HepG2 (cell line): ENCODE data around the gene PTPRE. TPM values are rescaled to one million over a fixed set of nuclear protein-coding genes. Genes with fewer than 3 reads are reported as not detected.

Experiments used
- ATAC-seq: fragments of 200-7000 bp; cut with Tn5 transposase; 3 replicates; pipeline ENCODE4 v1.9.1; 2020; ENCODE audit warnings: mild to moderate bottlenecking, moderate library complexity
- BruUV-seq: library from RNA; stranded (reverse); fragments of 400-500 nt; replicated peaks from 2 replicates; lab custom pipeline; 2021; lab: Mats Ljungman, UMichigan
- CTCF ChIA-PET: fragments of 300-600 bp; formaldehyde crosslinking; extraction: SDS; loops from one replicate; lab custom pipeline; 2021; ENCODE audit warnings: low total read pairs, inconsistent platforms, low intra/inter-chr PET ratio; lab: Yijun Ruan, JAX
- POLR2A ChIA-PET: fragments of 350-600 bp; sonication (Branson Sonifier 250); formaldehyde crosslinking; loops from one replicate; lab custom pipeline; 2020; ENCODE audit warnings: antibody characterized with exemption, inconsistent platforms; lab: Yijun Ruan, JAX
- DNase-seq: peaks from one replicate; pipeline ENCODE4 v3.0.0-alpha.2; 2015; ENCODE audit warnings: low spot score
- FAIRE-seq: peaks from 3 replicates; lab custom pipeline; 2011; peaks lifted over from hg19 to GRCh38; lab: Jason Lieb, UNC
- H2AFZ ChIP-seq: one replicate; pipeline ENCODE4 v1.6.1; 2011; ENCODE audit warnings: low read length, inconsistent platforms
- H3K27ac ChIP-seq: fragments of 300-600 bp; 3 replicates; pipeline ENCODE4 v1.8.0; 2011; ENCODE audit warnings: mixed run types, mild to moderate bottlenecking, mixed read lengths, low read length, inconsistent platforms; ENCODE audit not compliant: insufficient read depth; ENCODE audit errors: extremely low read length
- H3K27me3 ChIP-seq, 2 experiments: fragments of 200-600 bp in 1 of 2; 2 replicates in 1 of 2; 3 replicates in 1 of 2; pipeline versions ENCODE4 v1.6.0 to v1.8.0; 2011; ENCODE audit warnings: low read length in 2 of 2, mild to moderate bottlenecking in 2 of 2, moderate library complexity in 2 of 2, inconsistent platforms in 1 of 2; ENCODE audit not compliant: insufficient read depth in 2 of 2, control insufficient read depth in 1 of 2
- H3K36me3 ChIP-seq, 2 experiments: fragments of 200-600 bp in 1 of 2; replicated peaks in 1 of 2; 2 replicates in 1 of 2; 3 replicates in 1 of 2; pipeline versions ENCODE4 v1.5.1 to v1.8.0; 2011; ENCODE audit warnings: low read length in 2 of 2, inconsistent platforms in 1 of 2; ENCODE audit not compliant: insufficient read depth in 2 of 2, control insufficient read depth in 1 of 2
- H3K4me1 ChIP-seq: 2 replicates; pipeline ENCODE4 v1.5.1; 2012; ENCODE audit warnings: low read length, inconsistent platforms; ENCODE audit not compliant: insufficient read depth
- H3K4me2 ChIP-seq: 2 replicates; pipeline ENCODE4 v1.6.0; 2011; ENCODE audit warnings: low read depth, low read length, inconsistent platforms
- H3K4me3 ChIP-seq, 3 experiments: fragments of 200-600 bp in 1 of 3; sonication (generic), shearing (Covaris generic) in 1 of 3; replicated peaks in 1 of 3; 2 replicates each; pipeline ENCODE4 v1.5.1; 2011 to 2016; ENCODE audit warnings: low read length in 3 of 3, inconsistent platforms in 2 of 3, low read depth in 2 of 3, mild to moderate bottlenecking in 2 of 3, control low read depth in 1 of 3, mixed read lengths in 1 of 3; ENCODE audit not compliant: insufficient read depth in 1 of 3
- H3K79me2 ChIP-seq: one replicate; pipeline ENCODE4 v1.6.1; 2011; ENCODE audit warnings: low read length, inconsistent platforms; ENCODE audit not compliant: insufficient read depth
- H3K9ac ChIP-seq: 2 replicates; pipeline ENCODE4 v1.6.0; 2011; ENCODE audit warnings: mild to moderate bottlenecking, low read depth, low read length, inconsistent platforms; ENCODE audit not compliant: insufficient read depth
- H3K9me3 ChIP-seq: 2 replicates; pipeline ENCODE4 v1.5.1; 2012; ENCODE audit warnings: mild to moderate bottlenecking, low read length
- H4K20me1 ChIP-seq: 2 replicates; pipeline ENCODE4 v1.6.0; 2011; ENCODE audit warnings: inconsistent platforms, mild to moderate bottlenecking, low read length, moderate library complexity; ENCODE audit not compliant: insufficient read depth
- AHR ChIP-seq: IDR thresholded peaks from 2 replicates; pipeline ENCODE4 v1.6.1; 2018; ENCODE audit warnings: missing genetic modification reagents, missing compliant biosample characterization
- ETV5 ChIP-seq: IDR thresholded peaks from 2 replicates; pipeline ENCODE4 v1.6.1; 2018; ENCODE audit warnings: missing biosample characterization, missing genetic modification reagents, inconsistent platforms, borderline replicate concordance
- FOSL1 ChIP-seq: sonication (generic); formaldehyde crosslinking; IDR thresholded peaks from 2 replicates; pipeline ENCODE4 v1.9.0; 2021; ENCODE audit warnings: missing genetic modification reagents, borderline replicate concordance
- IRF9 ChIP-seq: sonication (generic); formaldehyde crosslinking; IDR thresholded peaks from 2 replicates; pipeline ENCODE4 v1.8.0; 2022; ENCODE audit warnings: missing genetic modification reagents, mild to moderate bottlenecking, borderline replicate concordance
- ISL2 ChIP-seq: sonication (generic); formaldehyde crosslinking; IDR thresholded peaks from 2 replicates; pipeline ENCODE4 v1.5.0; 2020; ENCODE audit warnings: missing genetic modification reagents
- MAF1 ChIP-seq: sonication (generic); formaldehyde crosslinking; IDR thresholded peaks from 2 replicates; pipeline ENCODE4 v1.5.0; 2020; ENCODE audit warnings: missing genetic modification reagents, borderline replicate concordance
- SALL2 ChIP-seq: sonication (generic); formaldehyde crosslinking; IDR thresholded peaks from 2 replicates; pipeline ENCODE4 v1.8.1; 2023; ENCODE audit warnings: mild to moderate bottlenecking, missing genetic modification reagents, inconsistent platforms
- ZFP37 ChIP-seq: sonication (generic); formaldehyde crosslinking; IDR thresholded peaks from 2 replicates; pipeline ENCODE4 v1.4.0; 2020; ENCODE audit warnings: missing genetic modification reagents, borderline replicate concordance
- ZNF230 ChIP-seq: sonication (generic); formaldehyde crosslinking; IDR thresholded peaks from 2 replicates; pipeline ENCODE4 v1.4.0; 2020; ENCODE audit warnings: mild to moderate bottlenecking, missing genetic modification reagents
- ZNF644 ChIP-seq: IDR thresholded peaks from 2 replicates; pipeline ENCODE4 v1.6.1; 2016; ENCODE audit warnings: low read depth
- ZNF678 ChIP-seq: sonication (generic); formaldehyde crosslinking; IDR thresholded peaks from 2 replicates; pipeline ENCODE4 v1.4.0; 2020; ENCODE audit warnings: mild to moderate bottlenecking, missing genetic modification reagents
- ZNF770 ChIP-seq: sonication (generic); formaldehyde crosslinking; IDR thresholded peaks from 2 replicates; pipeline ENCODE4 v1.5.0; 2020; ENCODE audit warnings: mild to moderate bottlenecking, missing genetic modification reagents
- ZSCAN21 ChIP-seq: sonication (generic); formaldehyde crosslinking; IDR thresholded peaks from 2 replicates; pipeline ENCODE4 v1.8.0; 2022; ENCODE audit warnings: mild to moderate bottlenecking, missing genetic modification reagents, moderate library complexity, borderline replicate concordance
- whole genome bisulfite sequencing: methylation state at CpG from one replicate; pipeline ENCODE4 v1.1.6; 2017; ENCODE audit warnings: low lambda C conversion rate; 5-methylcytosine and 5-hydroxymethylcytosine counted together
- in situ Hi-C: cut with HindIII; loops from 2 replicates; pipeline ENCODE4 v1.10.0; 2017; ENCODE audit warnings: low pct_unique_long_range_greater_than_20kb; ENCODE audit not compliant: extremely low pct_ligation_motif_present
- intact Hi-C: fragments of 100-400 bp; cut with micrococcal nuclease; formaldehyde crosslinking; loops from one replicate; pipeline ENCODE4 v1.10.0; 2022; ENCODE audit not compliant: unreplicated experiment
- polyA plus RNA-seq, 8 experiments: library from polyadenylated mRNA; depleted of rRNA in 3 of 8; stranded (reverse) in 7 of 8; unstranded in 1 of 8; fragments of >200 nt; fragmentation: Illumina TruSeq in 4 of 8; extraction: Trizol in 4 of 8; gene quantifications; 2 replicates each; pipeline versions ENCODE4 v1.2.1 to v1.2.3, GENCODE V29; 2011 to 2016; ENCODE audit warnings: low read depth in 4 of 8, missing spikeins in 1 of 8, mixed read lengths in 1 of 8; ENCODE audit not compliant: insufficient read depth in 1 of 8
- total RNA-seq, 5 experiments: library from RNA; depleted of rRNA; stranded (reverse); fragments of >200 nt; fragmentation: Illumina TruSeq; extraction: Trizol; gene quantifications; 2 replicates each; pipeline ENCODE4 v1.2.3, GENCODE V29; 2016; ENCODE audit warnings: low read depth in 1 of 5

The PTPRE gene
- total and polyA plus RNA-seq, 2 of the 13 experiments (the other 11 are each of a cell fraction or from before 2014, with no cell fraction given) = 0.01 to 0.02 TPM

- Histone ChIP-seq H3K9ac (no peak overlapping the region), H3K4me1 (no peaks in the 10 kb centered on the region), H2AFZ (no peak overlapping the region), H4K20me1 (no peaks in the 10 kb centered on the region), H3K4me2 (no peak overlapping the region), H3K9me3 (no peaks in the 10 kb centered on the region), H3K27me3 (peaks cover 8 to 47% of the 10 kb centered on the region in 2 experiments; a peak in 3 of 5 replicates), H3K4me3 (no peak overlapping the region), H3K36me3 (no peaks in the 10 kb centered on the region), H3K79me2 (no peaks in the 10 kb centered on the region), H3K27ac (no peak overlapping the region)
- ATAC-seq = no peak
- WGBS = 8% methylated on average over 8 of the region's 10 CpGs
- DNase-seq = no peak
- no peak for FAIRE-seq
- ChIA-PET CTCF (interaction anchor here (2.6 kb wide), 1 partner anchor 163 kb away, joined by 7 read pairs; the partner anchor contains the start of gene PTPRE), POLR2A (no interaction called here)
- BruUV-seq = no TSS peak
- intact Hi-C loops = no loop called here
- TF ChIP-seq ZNF678 (CRISPR knock-in tag) (no peak), ZSCAN21 (CRISPR knock-in tag) (no peak), ETV5 (CRISPR knock-in tag) (no peak), MAF1 (CRISPR knock-in tag) (no peak), ZFP37 (CRISPR knock-in tag) (no peak), FOSL1 (no peak), ZNF230 (CRISPR knock-in tag) (no peak), ISL2 (CRISPR knock-in tag) (no peak), AHR (CRISPR knock-in tag) (no peak), SALL2 (CRISPR knock-in tag) (no peak), IRF9 (CRISPR knock-in tag) (no peak), ZNF644 (CRISPR knock-in tag) (no peak), ZNF770 (CRISPR knock-in tag) (no peak)
- in situ Hi-C loops = no loop called here
Observed at GRCh38 chr10:128070161-128070560, 163.3 kb downstream of the PTPRE start.
